HEK293 (cell line): ENCODE data around the gene TMEM191C.
"Not testable (repeated sequence)": the region's sequence is repeated elsewhere in the genome, so short reads cannot be mapped to it uniquely, and the experiment has no call there.

Experiments used
- CTCF ChIA-PET: fragments of 350-600 bp; formaldehyde crosslinking; extraction: SDS; loops from one replicate; lab custom pipeline; 2021; ENCODE audit warnings: antibody characterized with exemption; lab: Yijun Ruan, JAX
- POLR2A ChIA-PET: fragments of 300-600 bp; formaldehyde crosslinking; extraction: SDS; loops from one replicate; lab custom pipeline; 2020; ENCODE audit warnings: antibody characterized with exemption, inconsistent platforms; lab: Yijun Ruan, JAX
- H3K27ac ChIP-seq: fragments of 200-500 bp; sonication (Bioruptor generic); 2 replicates; pipeline ENCODE4 v1.5.1; 2014; ENCODE audit warnings: low read depth, low read length, control low read depth, inconsistent platforms; ENCODE audit errors: extremely low read depth
- H3K36me3 ChIP-seq, 2 experiments: fragments of 200-500 bp in 1 of 2; sonication (Bioruptor generic) in 1 of 2; 1 replicate in 1 of 2; 2 replicates in 1 of 2; pipeline ENCODE4 v1.5.1; 2014 to 2017; ENCODE audit warnings: inconsistent platforms in 2 of 2, low read length in 2 of 2; ENCODE audit not compliant: control insufficient read depth in 2 of 2, insufficient read depth in 1 of 2
- H3K4me1 ChIP-seq: fragments of 200-500 bp; sonication (Bioruptor generic); 2 replicates; pipeline ENCODE4 v1.5.1; 2014; ENCODE audit warnings: mild to moderate bottlenecking, low read length, inconsistent platforms; ENCODE audit not compliant: control insufficient read depth, insufficient read depth
- H3K4me3 ChIP-seq: 2 replicates; pipeline ENCODE4 v1.5.1; 2011; ENCODE audit warnings: low read depth, mild to moderate bottlenecking, control low read depth, low read length, moderate library complexity
- H3K9me3 ChIP-seq: fragments of 200-500 bp; sonication (Bioruptor generic); 2 replicates; pipeline ENCODE4 v1.5.1; 2014; ENCODE audit warnings: low read depth, low read length, inconsistent platforms; ENCODE audit not compliant: control insufficient read depth, insufficient read depth
- ATF2 ChIP-seq: fragments of 450-650 bp; formaldehyde crosslinking; IDR thresholded peaks from 2 replicates; pipeline ENCODE4 v1.5.1; 2016; ENCODE audit warnings: missing biosample characterization, missing genetic modification characterization, low read depth
- EGR2 ChIP-seq: fragments of 450-650 bp; formaldehyde crosslinking; IDR thresholded peaks from 2 replicates; pipeline ENCODE4 v1.5.1; 2016; ENCODE audit warnings: low read depth, missing biosample characterization, missing genetic modification characterization
- KLF9 ChIP-seq: fragments of 450-650 bp; formaldehyde crosslinking; IDR thresholded peaks from 2 replicates; pipeline ENCODE4 v1.5.1; 2016; ENCODE audit warnings: missing biosample characterization, missing genetic modification characterization, low read depth
- MEIS1 ChIP-seq: sonication (generic); formaldehyde crosslinking; IDR thresholded peaks from 2 replicates; pipeline ENCODE4 v1.8.1; 2022; ENCODE audit warnings: missing genetic modification reagents, mild to moderate bottlenecking, borderline replicate concordance
- SP2 ChIP-seq: fragments of 450-650 bp; formaldehyde crosslinking; IDR thresholded peaks from 2 replicates; pipeline ENCODE4 v1.5.1; 2016; ENCODE audit warnings: missing biosample characterization, missing genetic modification characterization
- SP3 ChIP-seq: fragments of 450-650 bp; formaldehyde crosslinking; IDR thresholded peaks from 2 replicates; pipeline ENCODE4 v1.5.1; 2016; ENCODE audit warnings: missing biosample characterization, missing genetic modification characterization
- ZFHX2 ChIP-seq: fragments of 450-650 bp; formaldehyde crosslinking; conservative IDR thresholded peaks from 2 replicates; pipeline ENCODE4 v1.5.1; 2016; ENCODE audit warnings: missing biosample characterization, missing genetic modification characterization
- ZNF324 ChIP-seq: fragments of 450-650 bp; formaldehyde crosslinking; IDR thresholded peaks from 2 replicates; pipeline ENCODE4 v1.5.1; 2016; ENCODE audit warnings: missing biosample characterization, missing genetic modification characterization
- ZNF341 ChIP-seq: fragments of 450-650 bp; formaldehyde crosslinking; IDR thresholded peaks from 2 replicates; pipeline ENCODE4; 2016; ENCODE audit warnings: low read depth, missing biosample characterization, missing genetic modification characterization
- ZNF621 ChIP-seq: fragments of 450-650 bp; formaldehyde crosslinking; IDR thresholded peaks from 2 replicates; pipeline ENCODE4 v1.5.1; 2017; ENCODE audit warnings: missing biosample characterization, missing genetic modification characterization
- TF ChIP-seq, protein P1 (sequence below): fragments of 450-650 bp; formaldehyde crosslinking; IDR thresholded peaks from 2 replicates; pipeline ENCODE4 v1.5.1; 2016; ENCODE audit warnings: missing biosample characterization, missing genetic modification characterization

TMEM191C gene

GRCh38 chr22:21457023-21457787, 10.0 kb upstream of the TMEM191C start:
- Histone ChIP-seq H3K27ac (no peak overlapping the region), H3K9me3 (no peaks in the 10 kb centered on the region)
- TF ChIP-seq EGR2 (tag by site-specific recombination), result peak; percentile 61; the same call in 1 of the 2 replicates
- peak; percentile 72 for TF ChIP-seq ZFHX2 (tag by site-specific recombination)
- no peak for TF ChIP-seq ZNF324 (tag by site-specific recombination)
- no peak for TF ChIP-seq ZNF621 (tag by site-specific recombination)
- TF ChIP-seq KLF9 (tag by site-specific recombination), result no peak
- TF ChIP-seq, protein P1, sequence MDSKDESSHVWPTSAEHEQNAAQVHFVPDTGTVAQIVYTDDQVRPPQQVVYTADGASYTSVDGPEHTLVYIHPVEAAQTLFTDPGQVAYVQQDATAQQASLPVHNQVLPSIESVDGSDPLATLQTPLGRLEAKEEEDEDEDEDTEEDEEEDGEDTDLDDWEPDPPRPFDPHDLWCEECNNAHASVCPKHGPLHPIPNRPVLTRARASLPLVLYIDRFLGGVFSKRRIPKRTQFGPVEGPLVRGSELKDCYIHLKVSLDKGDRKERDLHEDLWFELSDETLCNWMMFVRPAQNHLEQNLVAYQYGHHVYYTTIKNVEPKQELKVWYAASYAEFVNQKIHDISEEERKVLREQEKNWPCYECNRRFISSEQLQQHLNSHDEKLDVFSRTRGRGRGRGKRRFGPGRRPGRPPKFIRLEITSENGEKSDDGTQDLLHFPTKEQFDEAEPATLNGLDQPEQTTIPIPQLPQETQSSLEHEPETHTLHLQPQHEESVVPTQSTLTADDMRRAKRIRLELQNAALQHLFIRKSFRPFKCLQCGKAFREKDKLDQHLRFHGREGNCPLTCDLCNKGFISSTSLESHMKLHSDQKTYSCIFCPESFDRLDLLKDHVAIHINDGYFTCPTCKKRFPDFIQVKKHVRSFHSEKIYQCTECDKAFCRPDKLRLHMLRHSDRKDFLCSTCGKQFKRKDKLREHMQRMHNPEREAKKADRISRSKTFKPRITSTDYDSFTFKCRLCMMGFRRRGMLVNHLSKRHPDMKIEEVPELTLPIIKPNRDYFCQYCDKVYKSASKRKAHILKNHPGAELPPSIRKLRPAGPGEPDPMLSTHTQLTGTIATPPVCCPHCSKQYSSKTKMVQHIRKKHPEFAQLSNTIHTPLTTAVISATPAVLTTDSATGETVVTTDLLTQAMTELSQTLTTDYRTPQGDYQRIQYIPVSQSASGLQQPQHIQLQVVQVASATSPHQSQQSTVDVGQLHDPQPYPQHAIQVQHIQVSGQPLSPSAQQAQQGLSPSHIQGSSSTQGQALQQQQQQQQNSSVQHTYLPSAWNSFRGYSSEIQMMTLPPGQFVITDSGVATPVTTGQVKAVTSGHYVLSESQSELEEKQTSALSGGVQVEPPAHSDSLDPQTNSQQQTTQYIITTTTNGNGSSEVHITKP (tag by site-specific recombination), result peak; percentile 93
- TF ChIP-seq MEIS1 (CRISPR knock-in tag), result no peak
- TF ChIP-seq SP3 (tag by site-specific recombination), result no peak
- no peak for TF ChIP-seq ATF2
- TF ChIP-seq, all 188 proteins: peak for 3
- Histone ChIP-seq H3K36me3 (no peaks in the 10 kb centered on the region), H3K4me1 (no peaks in the 10 kb centered on the region), H3K4me3 (no peak overlapping the region)
- ChIA-PET CTCF (interaction anchor here (1.2 kb wide), 1 partner anchor 9 kb away, joined by 3 read pairs; no protein-coding TSS in a partner anchor), POLR2A (no interaction called here)

DNA sequence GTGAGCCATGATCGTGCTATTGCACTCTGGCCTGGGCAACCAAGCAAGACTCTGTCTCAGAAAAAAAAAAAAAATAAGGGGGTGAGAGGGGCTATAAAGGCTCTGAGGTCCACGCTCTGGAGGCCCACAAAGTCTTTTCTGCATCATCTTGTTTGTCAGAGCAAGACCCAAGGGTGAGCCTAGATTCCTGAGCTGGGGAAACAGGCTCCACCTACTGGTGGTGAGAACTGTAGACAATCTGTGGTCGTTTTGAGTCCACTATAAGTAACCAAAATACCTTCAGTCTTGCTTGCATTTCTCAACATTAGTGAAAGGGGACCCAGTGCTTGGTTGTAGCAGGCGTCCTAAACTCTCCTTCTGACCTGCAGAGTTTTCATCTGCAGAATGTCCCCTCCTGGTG, 4.5 kb upstream of the TMEM191C start:
- POLR2A ChIA-PET, CTCF ChIA-PET, H3K4me3 ChIP-seq: not testable (repeated sequence)

GRCh38 chr22:21468194-21469096, 1.3 kb downstream of the TMEM191C start:
- H3K4me1 ChIP-seq, POLR2A ChIA-PET, H3K9me3 ChIP-seq, CTCF ChIA-PET, H3K36me3 ChIP-seq, H3K27ac ChIP-seq: not testable (repeated sequence)
- peak overlapping the region; percentile 26 for H3K4me3 ChIP-seq
- TF ChIP-seq SP2 (tag by site-specific recombination) (peak; percentile 45), ZNF341 (tag by site-specific recombination) (peak; percentile 56)

More for the DNA sequence above, 4.5 kb upstream of the TMEM191C start:
- not testable (repeated sequence) for H3K36me3 ChIP-seq, H3K9me3 ChIP-seq, H3K27ac ChIP-seq, H3K4me1 ChIP-seq

GRCh38 chr22:21469097-21469994, 2.2 kb downstream of the TMEM191C start:
- H3K27ac ChIP-seq, H3K4me1 ChIP-seq, H3K9me3 ChIP-seq, CTCF ChIA-PET, H3K36me3 ChIP-seq, H3K4me3 ChIP-seq, POLR2A ChIA-PET: not testable (repeated sequence)

DNA sequence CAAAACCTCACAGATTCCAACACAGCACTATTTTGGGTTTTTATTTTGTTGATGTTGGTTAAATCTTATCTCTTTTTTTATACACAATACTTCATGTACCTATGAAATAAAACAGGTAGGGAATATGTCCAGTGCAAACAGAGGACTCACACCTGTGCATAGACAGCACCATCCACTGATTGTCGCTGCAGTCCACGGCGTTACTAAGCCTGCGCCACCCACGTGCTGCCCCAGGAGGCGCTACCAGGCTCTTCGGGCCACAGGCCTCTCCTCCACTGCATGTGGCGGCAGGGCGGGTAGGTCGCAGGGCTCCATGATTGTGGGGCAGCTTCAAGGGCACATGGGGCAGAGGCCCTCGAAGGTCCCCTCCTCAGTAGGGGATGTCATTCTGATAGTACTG, 5.8 kb downstream of the TMEM191C start:
- H3K36me3 ChIP-seq, H3K27ac ChIP-seq, H3K9me3 ChIP-seq, H3K4me1 ChIP-seq, POLR2A ChIA-PET, H3K4me3 ChIP-seq, CTCF ChIA-PET: not testable (repeated sequence)

DNA sequence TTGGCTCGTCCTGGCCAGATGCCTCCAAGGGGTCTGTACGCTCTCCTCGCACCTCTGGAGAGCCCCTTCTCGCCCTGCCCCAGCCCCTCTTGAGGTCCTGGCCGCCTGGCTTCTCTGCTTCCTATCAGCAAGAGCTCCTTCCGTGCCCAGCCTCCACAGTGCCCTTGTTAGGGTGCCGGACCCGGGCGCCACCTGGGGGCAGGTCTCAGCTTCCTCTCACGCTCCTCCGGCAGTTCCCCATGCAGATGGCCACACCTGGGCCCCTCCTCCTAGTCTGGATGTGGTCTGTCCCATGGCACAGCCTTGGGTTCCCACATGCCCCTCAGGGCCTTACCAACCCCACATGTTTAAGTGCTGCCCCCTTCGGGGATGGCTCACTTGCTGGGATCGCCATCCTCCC, 6.5 kb downstream of the TMEM191C start:
- POLR2A ChIA-PET, H3K36me3 ChIP-seq, H3K4me3 ChIP-seq, H3K27ac ChIP-seq, CTCF ChIA-PET, H3K4me1 ChIP-seq, H3K9me3 ChIP-seq: not testable (repeated sequence)
